Measurements from ENCODE around the gene NIPAL1. TPM values are rescaled to one million over a fixed set of nuclear protein-coding genes. Genes with fewer than 3 reads are reported as not detected.

Gene NIPAL1
- total RNA-seq, 4 donors from 2014 or later, result 40.2 to 65.8 (median 60.0) TPM

- H3K4me3 ChIP-seq (ENCODE audit: low read depth, poor library complexity, severe bottlenecking), result no peak overlapping the region
- 88 to 96% methylated on average over 4 of the region's 4 CpGs for WGBS, 2 donors
- intact Hi-C loops (cut with DNase I; ENCODE audit: low total_unique reads), result loop anchor here (10.0 kb wide), 1 partner anchor 73 kb away; no protein-coding TSS in a partner anchor
- TF ChIP-seq POLR2A (IDR thresholded peaks at IDR 0.05) (no peak), CTCF (IDR thresholded peaks at IDR 0.05) (no peak)
- DNase-seq (ENCODE audit: low spot score in 2 of 2), result no peak
Measured at GRCh38 chr4:48011722-48012121, 4.8 kb upstream of the NIPAL1 start.

GRCh38 chr4:48012824-48013223 is 3.7 kb upstream of the NIPAL1 start:
- no peak overlapping the region for H3K4me3 ChIP-seq (ENCODE audit: low read depth, poor library complexity, severe bottlenecking)
- 56 to 57% methylated on average over 3 of the region's 3 CpGs for WGBS, 2 donors
- intact Hi-C loops (cut with DNase I; ENCODE audit: low total_unique reads), result loop anchor here (10.0 kb wide), 1 partner anchor 72 kb away; no protein-coding TSS in a partner anchor
- TF ChIP-seq POLR2A (IDR thresholded peaks at IDR 0.05) (no peak), CTCF (IDR thresholded peaks at IDR 0.05) (no peak)
- DNase-seq (ENCODE audit: low spot score in 2 of 2), result no peak

- intact Hi-C loops (cut with DNase I; ENCODE audit: low total_unique reads), result loop anchor here (10.0 kb wide), 1 partner anchor 70 kb away; no protein-coding TSS in a partner anchor
- no peak for DNase-seq (ENCODE audit: low spot score in 2 of 2)
- no peak overlapping the region for H3K4me3 ChIP-seq (ENCODE audit: low read depth, poor library complexity, severe bottlenecking)
- TF ChIP-seq CTCF (IDR thresholded peaks at IDR 0.05) (no peak), POLR2A (IDR thresholded peaks at IDR 0.05) (no peak)
- WGBS, 2 donors, result 60 to 66% methylated on average over 4 of the region's 4 CpGs
Measured at GRCh38 chr4:48015216-48015615, 1.4 kb upstream of the NIPAL1 start.

GRCh38 chr4:48015678-48016077 is 894 bp upstream of the NIPAL1 start:
- H3K4me3 ChIP-seq (ENCODE audit: low read depth, poor library complexity, severe bottlenecking), result no peak overlapping the region
- 69 to 74% methylated on average over 5 of the region's 5 CpGs for WGBS, 2 donors
- DNase-seq (ENCODE audit: low spot score in 2 of 2), result no peak
- intact Hi-C loops (cut with DNase I; ENCODE audit: low total_unique reads), result loop anchor here (10.0 kb wide), 1 partner anchor 69 kb away; no protein-coding TSS in a partner anchor
- no peak for TF ChIP-seq POLR2A (IDR thresholded peaks at IDR 0.05)
- TF ChIP-seq CTCF (IDR thresholded peaks at IDR 0.05), result no peak

- intact Hi-C loops (cut with DNase I; ENCODE audit: low total_unique reads), result loop anchor here (10.0 kb wide), 1 partner anchor 68 kb away; no protein-coding TSS in a partner anchor
- 0 to 2% methylated on average over 30 to 35 of the region's 35 CpGs for WGBS, 2 donors
- peak; percentile 28 to 87 for DNase-seq (ENCODE audit: low spot score in 2 of 2)
- peak overlapping the region; percentile 23 for H3K4me3 ChIP-seq (ENCODE audit: low read depth, poor library complexity, severe bottlenecking)
- TF ChIP-seq CTCF (IDR thresholded peaks at IDR 0.05), result no peak
- TF ChIP-seq POLR2A (IDR thresholded peaks at IDR 0.05), result no peak
Measured at GRCh38 chr4:48017108-48017571, 568 bp downstream of the NIPAL1 start.

GRCh38 chr4:48018112-48018511 is 1.5 kb downstream of the NIPAL1 start:
- WGBS, 2 donors, result 53 to 56% methylated on average over 2 of the region's 2 CpGs
- TF ChIP-seq CTCF (IDR thresholded peaks at IDR 0.05), result no peak
- TF ChIP-seq POLR2A (IDR thresholded peaks at IDR 0.05), result no peak
- H3K4me3 ChIP-seq (ENCODE audit: low read depth, poor library complexity, severe bottlenecking), result no peak overlapping the region

More at GRCh38 chr4:48018112-48018511, 1.5 kb downstream of the NIPAL1 start:
- intact Hi-C loops (cut with DNase I; ENCODE audit: low total_unique reads), result loop anchor here (10.0 kb wide), 1 partner anchor 67 kb away; no protein-coding TSS in a partner anchor
- DNase-seq (ENCODE audit: low spot score in 2 of 2), result no peak

Data from lower leg skin (tissue), 4 donors.